A549 (cell line): ENCODE results near the gene PTTG2. TPM values are rescaled to one million over a fixed set of nuclear protein-coding genes. Genes with fewer than 3 reads are reported as not detected.

ENCODE experiments used
- ATAC-seq, 2 experiments: fragments of 200-7000 bp in 1 of 2; fragments of >200 bp in 1 of 2; cut with Nextera tagmentation in 1 of 2; cut with Tn5 transposase in 1 of 2; 3 replicates each; pipeline versions ENCODE4 v1.8.0 to v1.9.1; 2018 to 2020; ENCODE audit warnings: mild to moderate bottlenecking in 1 of 2, moderate library complexity in 1 of 2
- CTCF ChIA-PET: fragments of 300-600 bp; sonication (Branson Sonifier 250); formaldehyde crosslinking; extraction: SDS; loops from one replicate; lab custom pipeline; 2021; ENCODE audit warnings: antibody characterized with exemption, inconsistent platforms; lab: Yijun Ruan, JAX
- POLR2A ChIA-PET: fragments of 350-600 bp; formaldehyde crosslinking; extraction: SDS; loops from one replicate; lab custom pipeline; 2021; ENCODE audit warnings: antibody characterized with exemption, inconsistent platforms; lab: Yijun Ruan, JAX
- DNase-seq, 2 experiments: peaks; one replicate each; pipeline versions ENCODE4 v3.0.0 to v3.0.0-alpha.2; 2011 to 2016; ENCODE audit warnings: low read depth in 1 of 2, low spot score in 1 of 2
- FAIRE-seq: peaks from 2 replicates; lab custom pipeline; 2011; peaks lifted over from hg19 to GRCh38; lab: Jason Lieb, UNC
- H3K27ac ChIP-seq, 2 experiments: fragments of >200 bp; sonication (Bioruptor Twin); formaldehyde crosslinking; 3 replicates each; pipeline ENCODE4 v1.5.1; 2016 to 2017
- H3K4me1 ChIP-seq: fragments of >200 bp; sonication (Bioruptor Twin); formaldehyde crosslinking; 3 replicates; pipeline ENCODE4 v1.6.1; 2016
- H3K4me2 ChIP-seq: fragments of >200 bp; sonication (Bioruptor Twin); formaldehyde crosslinking; 3 replicates; pipeline ENCODE4 v1.6.1; 2016
- H3K4me3 ChIP-seq: fragments of >200 bp; sonication (Bioruptor Twin); formaldehyde crosslinking; 3 replicates; pipeline ENCODE4 v1.5.1; 2016
- H3K9me3 ChIP-seq: fragments of >200 bp; sonication (Bioruptor Twin); formaldehyde crosslinking; 3 replicates; pipeline ENCODE4 v1.6.1; 2016
- BCL3 ChIP-seq: fragments of >200 bp; sonication (Bioruptor Twin); formaldehyde crosslinking; IDR thresholded peaks from 3 replicates; pipeline ENCODE4 v1.6.1; 2016
- CBX8 ChIP-seq: fragments of 200-600 bp; sonication (generic); IDR thresholded peaks from 2 replicates; pipeline ENCODE4 v1.6.1; 2016
- CEBPB ChIP-seq, 2 experiments: fragments of >200 bp in 1 of 2; sonication (Bioruptor Twin) in 1 of 2; formaldehyde crosslinking in 1 of 2; IDR thresholded peaks; 2 replicates each; pipeline ENCODE4 v1.6.1; 2012 to 2016
- EHF ChIP-seq: fragments of 250-450 bp; sonication (Bioruptor Pico); IDR thresholded peaks from 2 replicates; pipeline ENCODE4 v1.5.0; 2020; ENCODE audit warnings: mild to moderate bottlenecking
- EHMT2 ChIP-seq: fragments of 200-600 bp; sonication (generic); IDR thresholded peaks from 2 replicates; pipeline ENCODE4 v1.6.1; 2016; ENCODE audit warnings: antibody characterized with exemption, low read depth, mild to moderate bottlenecking, moderate library complexity
- ELK1 ChIP-seq: fragments of 150-350 bp; IDR thresholded peaks from 2 replicates; pipeline ENCODE4 v1.6.1; 2014; ENCODE audit warnings: low read depth, mild to moderate bottlenecking, low read length
- EP300 ChIP-seq, 2 experiments: fragments of >200 bp; sonication (Bioruptor Twin); formaldehyde crosslinking; IDR thresholded peaks; 2 replicates in 1 of 2; 3 replicates in 1 of 2; pipeline ENCODE4 v1.6.1; 2016 to 2017
- GATA3 ChIP-seq: IDR thresholded peaks from 2 replicates; pipeline ENCODE4 v1.6.1; 2012; ENCODE audit warnings: borderline replicate concordance
- HEYL ChIP-seq: fragments of 250-450 bp; sonication (Bioruptor Pico); IDR thresholded peaks from 2 replicates; pipeline ENCODE4 v1.8.0; 2021; ENCODE audit warnings: mild to moderate bottlenecking, moderate library complexity
- HOXA7 ChIP-seq: fragments of 250-450 bp; sonication (Bioruptor Pico); IDR thresholded peaks from 2 replicates; pipeline ENCODE4 v1.5.0; 2020; ENCODE audit warnings: mild to moderate bottlenecking, moderate library complexity
- HOXB13 ChIP-seq: fragments of 250-450 bp; sonication (Bioruptor Pico); IDR thresholded peaks from 2 replicates; pipeline ENCODE4 v1.5.0; 2020; ENCODE audit warnings: low read depth, mild to moderate bottlenecking, moderate library complexity
- HOXB5 ChIP-seq: fragments of 250-450 bp; sonication (Bioruptor Pico); IDR thresholded peaks from 2 replicates; pipeline ENCODE4 v1.5.0; 2020; ENCODE audit warnings: mild to moderate bottlenecking, moderate library complexity
- JUN ChIP-seq, 2 experiments: fragments of >200 bp; sonication (Bioruptor Twin); formaldehyde crosslinking; IDR thresholded peaks; 2 replicates in 1 of 2; 3 replicates in 1 of 2; pipeline ENCODE4 v1.6.1; 2016 to 2017
- JUNB ChIP-seq: fragments of >200 bp; sonication (Bioruptor Twin); formaldehyde crosslinking; IDR thresholded peaks from 2 replicates; pipeline ENCODE4 v1.6.1; 2016
- KDM1A ChIP-seq: fragments of 200-600 bp; sonication (generic); IDR thresholded peaks from 2 replicates; pipeline ENCODE4 v1.6.1; 2016; ENCODE audit warnings: low read depth, mild to moderate bottlenecking
- MAFK ChIP-seq: fragments of 450-650 bp; IDR thresholded peaks from 2 replicates; pipeline ENCODE4 v1.6.1; 2014; ENCODE audit not compliant: partially characterized antibody
- MYC ChIP-seq: IDR thresholded peaks from 2 replicates; pipeline ENCODE4 v1.6.1; 2012; ENCODE audit warnings: mild to moderate bottlenecking, inconsistent platforms, low read length, improper control_type of control experiment, borderline replicate concordance
- NFE2L2 ChIP-seq: fragments of 150-350 bp; conservative IDR thresholded peaks from 2 replicates; pipeline ENCODE4 v1.6.1; 2014; ENCODE audit warnings: low read length
- RAD21 ChIP-seq, 2 experiments: fragments of >200 bp in 1 of 2; sonication (Bioruptor Twin) in 1 of 2; formaldehyde crosslinking in 1 of 2; IDR thresholded peaks in 1 of 2; conservative IDR thresholded peaks in 1 of 2; 2 replicates in 1 of 2; 3 replicates in 1 of 2; pipeline ENCODE4 v1.6.1; 2012 to 2018; ENCODE audit warnings: inconsistent platforms in 1 of 2
- RCOR1 ChIP-seq: fragments of 150-350 bp; IDR thresholded peaks from 2 replicates; pipeline ENCODE4 v1.6.1; 2014; ENCODE audit warnings: antibody characterized with exemption, low read length, low read depth
- RNF2 ChIP-seq: fragments of 200-600 bp; sonication (generic); IDR thresholded peaks from 2 replicates; pipeline ENCODE4 v1.6.1; 2016; ENCODE audit warnings: low read depth, mild to moderate bottlenecking, antibody characterized with exemption, moderate library complexity, borderline replicate concordance
- SREBF2 ChIP-seq: fragments of 450-650 bp; IDR thresholded peaks from 2 replicates; pipeline ENCODE4 v1.6.1; 2014; ENCODE audit warnings: mild to moderate bottlenecking, moderate library complexity
- TFCP2L1 ChIP-seq: fragments of 250-450 bp; sonication (Bioruptor Pico); IDR thresholded peaks from 2 replicates; pipeline ENCODE4 v1.5.0; 2021; ENCODE audit warnings: mild to moderate bottlenecking
- TP53 ChIP-seq: fragments of 250-450 bp; sonication (Bioruptor Pico); IDR thresholded peaks from 2 replicates; pipeline ENCODE4 v1.5.0; 2021; ENCODE audit warnings: mild to moderate bottlenecking, moderate library complexity
- ZC3H11A ChIP-seq: fragments of 450-650 bp; IDR thresholded peaks from 2 replicates; pipeline ENCODE4 v1.6.1; 2014; ENCODE audit warnings: antibody characterized with exemption, mild to moderate bottlenecking
- ZNF302 ChIP-seq: fragments of 250-450 bp; sonication (Bioruptor Pico); IDR thresholded peaks from 2 replicates; pipeline ENCODE4 v1.9.0; 2021; ENCODE audit warnings: inconsistent platforms, mild to moderate bottlenecking, moderate library complexity
- WGBS: methylation state at CpG from one replicate; pipeline ENCODE4 v1.1.6; 2017; ENCODE audit errors: missing lambda C conversion rate; 5-methylcytosine and 5-hydroxymethylcytosine counted together
- polyA minus RNA-seq: library from RNA; depleted of rRNA, polyadenylated mRNA; stranded (reverse); fragments of >200 nt; gene quantifications from 2 replicates; pipeline ENCODE4 v1.2.3, GENCODE V29; 2011; rRNA and poly(A)+ RNA removed
- polyA plus RNA-seq, 4 experiments: library from polyadenylated mRNA; depleted of rRNA in 3 of 4; stranded (reverse); fragments of >200 nt; fragmentation: RNase III in 1 of 4; extraction: RNeasy Plus Mini Kit Qiagen cat#74134 plus additional on column Dnase treatment in 1 of 4; gene quantifications; 2 replicates in 3 of 4; 3 replicates in 1 of 4; pipeline ENCODE4 v1.2.3, GENCODE V29; 2011 to 2017

The PTTG2 gene
- polyA plus RNA-seq (2011; rRNA removed) (not detected in 2 replicates), polyA plus RNA-seq (2017; fragmentation: RNase III; extraction: RNeasy Plus Mini Kit Qiagen cat#74134 plus additional on column Dnase treatment) (not detected in 3 replicates), polyA minus RNA-seq (not detected in 2 replicates)
- not detected in 2 replicates for polyA plus RNA-seq (2012; cell fraction: cytosol; rRNA removed)
- not detected in 2 replicates for polyA plus RNA-seq (2012; cell fraction: nucleus; rRNA removed)

- Histone ChIP-seq H3K4me3 (no peak within 1 kb of the TSS), H3K9me3 (no peaks in the 10 kb centered on the region)
- 50% methylated on average over 5 of the region's 5 CpGs for WGBS
- TF ChIP-seq HOXA7 (CRISPR knock-in tag), result no peak
- no peak for TF ChIP-seq NFE2L2
- TF ChIP-seq CEBPB (IDR thresholded peaks at IDR 0.05), result no peak
- no peak for TF ChIP-seq RAD21 (conservative IDR thresholded peaks at IDR 0.05 in 1 of 2, IDR thresholded peaks at IDR 0.05 in 1 of 2)
- TF ChIP-seq, all 56 proteins: peak for 0
- no peak for ATAC-seq
- CTCF ChIA-PET, result no interaction called here
- DNase-seq, result no peak
- no peaks in the 10 kb centered on the region for H3K4me1 ChIP-seq
- FAIRE-seq, result no peak
- no peak within 1 kb of the TSS for H3K4me2 ChIP-seq
- H3K27ac ChIP-seq, result no peak within 1 kb of the TSS
- POLR2A ChIA-PET, result no interaction called here
Observed at GRCh38 chr4:37960098-37960497, at the start of gene PTTG2. Gene PTTG2, plus strand, starts transcription at chr4:37960398. Its CDS starts 37 bp downstream, at chr4:37960435.

GRCh38 chr4:37914539-37914938, 45.7 kb upstream of the PTTG2 start:
- TF ChIP-seq EP300 (IDR thresholded peaks at IDR 0.05), result no peak
- no peak for TF ChIP-seq RCOR1
- TF ChIP-seq MYC, result no peak
- Histone ChIP-seq H3K4me2 (no peak overlapping the region), H3K27ac (no peak overlapping the region), H3K4me3 (no peak overlapping the region), H3K4me1 (no peaks in the 10 kb centered on the region), H3K9me3 (no peaks in the 10 kb centered on the region)
- ATAC-seq, result no peak
- FAIRE-seq, result no peak
- ChIA-PET POLR2A (no interaction called here), CTCF (interaction anchor here (1.2 kb wide), 1 partner anchor 112 kb away, joined by 3 read pairs; no protein-coding TSS in a partner anchor)
- DNase-seq, result no peak
- WGBS, result 17% methylated on average over 3 of the region's 3 CpGs

- Histone ChIP-seq H3K27ac (no peak overlapping the region), H3K4me1 (no peaks in the 10 kb centered on the region), H3K4me2 (no peak overlapping the region), H3K4me3 (no peak overlapping the region), H3K9me3 (no peaks in the 10 kb centered on the region)
- whole genome bisulfite sequencing, result 24% methylated on average over 7 of the region's 7 CpGs
- ChIA-PET POLR2A (no interaction called here), CTCF (no interaction called here)
- FAIRE-seq (no peak), ATAC-seq (no peak), DNase-seq (peak in 1 of 2 experiments; percentile 1)
- TF ChIP-seq KDM1A (no peak), HOXB5 (CRISPR knock-in tag) (no peak), GATA3 (no peak), ELK1 (no peak), HEYL (no peak), JUN (IDR thresholded peaks at IDR 0.05) (no peak), EHMT2 (no peak), MAFK (no peak), HOXB13 (CRISPR knock-in tag) (no peak), TFCP2L1 (CRISPR knock-in tag) (no peak), BCL3 (no peak), ZNF302 (CRISPR knock-in tag) (no peak)
Observed at GRCh38 chr4:37917388-37917787, 42.8 kb upstream of the PTTG2 start.

GRCh38 chr4:37918653-37919052, 41.5 kb upstream of the PTTG2 start:
- ChIA-PET POLR2A (no interaction called here), CTCF (no interaction called here)
- WGBS, result 54% methylated on average over 3 of the region's 3 CpGs
- ATAC-seq (no peak), DNase-seq (no peak), FAIRE-seq (no peak)
- TF ChIP-seq SREBF2 (no peak), RNF2 (no peak), ZC3H11A (no peak), JUNB (no peak), EP300 (IDR thresholded peaks at IDR 0.05) (no peak), TP53 (CRISPR knock-in tag) (no peak), EHMT2 (no peak), CBX8 (no peak), EHF (no peak)
- Histone ChIP-seq H3K27ac (no peak overlapping the region), H3K9me3 (no peaks in the 10 kb centered on the region), H3K4me1 (no peaks in the 10 kb centered on the region), H3K4me2 (no peak overlapping the region), H3K4me3 (no peak overlapping the region)
